Sigmoid colon (tissue), 7 donors: ENCODE measurements around the gene IGFBP2. TPM values are rescaled to one million over a fixed set of nuclear protein-coding genes. Genes with fewer than 3 reads are reported as not detected.

ENCODE experiments used
- DNase-seq: peaks from one replicate; pipeline ENCODE4 v3.0.0-alpha.2; 2019
- H3K27ac ChIP-seq, 4 donors: fragments of 200-600 bp; sonication (generic); one replicate each; pipeline ENCODE4 v1.5.1; 2016 to 2019; ENCODE audit warnings: mild to moderate bottlenecking in 1 of 4
- H3K27me3 ChIP-seq, 3 donors: fragments of 200-600 bp; sonication (generic); one replicate each; pipeline ENCODE4 v1.5.1; 2019; ENCODE audit warnings: mild to moderate bottlenecking in 1 of 3
- H3K36me3 ChIP-seq, 4 donors: fragments of 200-600 bp; sonication (generic); one replicate each; pipeline ENCODE4 v1.5.1; 2016 to 2019
- H3K4me1 ChIP-seq, 4 donors: fragments of 200-600 bp; sonication (generic); one replicate each; pipeline ENCODE4 v1.5.1; 2017 to 2019
- H3K4me3 ChIP-seq, 4 donors: fragments of 200-600 bp; sonication (generic); one replicate each; pipeline ENCODE4 v1.5.1; 2017 to 2019; ENCODE audit warnings: mild to moderate bottlenecking in 2 of 4, moderate library complexity in 1 of 4
- H3K9me3 ChIP-seq, 4 donors: fragments of 200-600 bp in 3 of 4; sonication (generic) in 3 of 4; one replicate each; pipeline versions ENCODE4 v1.5.1 to v1.6.1; 2013 to 2019
- EP300 ChIP-seq, 4 donors: sonication (generic); formaldehyde crosslinking; IDR thresholded peaks; one replicate each; pipeline ENCODE4 v1.6.1; 2017; ENCODE audit warnings: antibody characterized with exemption in 4 of 4
- POLR2A ChIP-seq, 2 donors: fragments of 450-650 bp; IDR thresholded peaks; one replicate each; pipeline ENCODE4 v1.6.1; 2016; ENCODE audit warnings: antibody characterized with exemption in 2 of 2, mild to moderate bottlenecking in 2 of 2, moderate library complexity in 2 of 2
- POLR2AphosphoS5 ChIP-seq, 4 donors: sonication (generic); formaldehyde crosslinking; IDR thresholded peaks; one replicate each; pipeline ENCODE4 v1.6.1; 2017; ENCODE audit warnings: antibody characterized with exemption in 4 of 4
- WGBS, 2 donors: extraction: QIAGEN DNeasy Blood & Tissue Kit; methylation state at CpG; one replicate each; pipeline ENCODE4 v1.1.7; 2013; 5-methylcytosine and 5-hydroxymethylcytosine counted together
- intact Hi-C: fragments of 100-400 bp; cut with DNase I; formaldehyde crosslinking; loops from one replicate; pipeline ENCODE4 v1.15.1; 2023
- polyA plus RNA-seq, 3 donors: library from polyadenylated mRNA; stranded (reverse); fragments of 200-250 nt; gene quantifications; one replicate each; pipeline ENCODE4 v1.2.3, GENCODE V29; 2013
- total RNA-seq, 4 donors: library from RNA; depleted of rRNA; stranded (reverse); fragments of >200 nt; gene quantifications; one replicate each; pipeline ENCODE4 v1.1.0, GENCODE V29; 2016
- TF ChIP-seq, protein P1 (sequence below), 4 experiments: fragments of 450-650 bp in 3 of 4; fragments of 200-600 bp in 1 of 4; IDR thresholded peaks; one replicate each; pipeline ENCODE4 v1.5.1; 2016 to 2019; ENCODE audit warnings: antibody characterized with exemption in 4 of 4, mild to moderate bottlenecking in 3 of 4, moderate library complexity in 2 of 4
- donor health status: healthy with polysubstance abuse.
- donor health status: Bipolar disorder and iron deficiency.
- donor health status: healthy.

Gene IGFBP2
- total RNA-seq (10 to 100 TPM in 3 of 4 donors, 1 to 10 TPM in 1; 6.3 to 45.7 (median 21.9) TPM), polyA plus RNA-seq (10 to 100 TPM; 30.8 to 33.5 (median 33.0) TPM)

GRCh38 chr2:216632952-216633615, at the start of gene IGFBP2:
IGFBP2 (plus strand) TSS chr2:216633420; CDS start chr2:216633524, 104 bp downstream.
- WGBS, 2 donors = 1% methylated on average over 70 of the region's 70 CpGs

DNA sequence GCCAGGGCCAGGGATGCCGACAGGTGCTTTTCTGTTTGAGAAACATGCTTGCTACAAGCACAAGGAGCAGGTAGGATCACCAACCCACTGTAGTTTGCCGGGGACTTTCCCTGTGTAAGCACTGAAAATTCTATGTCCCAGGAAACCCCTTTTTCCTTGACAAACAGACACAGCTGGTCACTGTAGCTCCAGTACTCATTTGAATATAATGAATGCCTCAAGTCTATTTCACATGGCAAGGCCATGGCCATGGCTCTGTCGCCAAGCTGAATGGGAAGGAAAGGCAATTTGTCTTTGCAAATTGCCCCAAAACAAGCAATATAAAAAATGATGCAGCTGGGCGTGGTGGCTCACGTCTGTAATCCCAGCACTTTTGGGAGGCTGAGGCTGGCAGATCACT, 49.6 kb upstream of the IGFBP2 start:
- Histone ChIP-seq H3K4me3 (no peak overlapping the region), H3K36me3 (no peaks in the 10 kb centered on the region), H3K4me1 (no peaks in the 10 kb centered on the region), H3K9me3 (no peaks in the 10 kb centered on the region), H3K27ac (peak overlapping the region in 1 of 4 donors; percentile 58), H3K27me3 (no peaks in the 10 kb centered on the region)
- TF ChIP-seq, protein P1, sequence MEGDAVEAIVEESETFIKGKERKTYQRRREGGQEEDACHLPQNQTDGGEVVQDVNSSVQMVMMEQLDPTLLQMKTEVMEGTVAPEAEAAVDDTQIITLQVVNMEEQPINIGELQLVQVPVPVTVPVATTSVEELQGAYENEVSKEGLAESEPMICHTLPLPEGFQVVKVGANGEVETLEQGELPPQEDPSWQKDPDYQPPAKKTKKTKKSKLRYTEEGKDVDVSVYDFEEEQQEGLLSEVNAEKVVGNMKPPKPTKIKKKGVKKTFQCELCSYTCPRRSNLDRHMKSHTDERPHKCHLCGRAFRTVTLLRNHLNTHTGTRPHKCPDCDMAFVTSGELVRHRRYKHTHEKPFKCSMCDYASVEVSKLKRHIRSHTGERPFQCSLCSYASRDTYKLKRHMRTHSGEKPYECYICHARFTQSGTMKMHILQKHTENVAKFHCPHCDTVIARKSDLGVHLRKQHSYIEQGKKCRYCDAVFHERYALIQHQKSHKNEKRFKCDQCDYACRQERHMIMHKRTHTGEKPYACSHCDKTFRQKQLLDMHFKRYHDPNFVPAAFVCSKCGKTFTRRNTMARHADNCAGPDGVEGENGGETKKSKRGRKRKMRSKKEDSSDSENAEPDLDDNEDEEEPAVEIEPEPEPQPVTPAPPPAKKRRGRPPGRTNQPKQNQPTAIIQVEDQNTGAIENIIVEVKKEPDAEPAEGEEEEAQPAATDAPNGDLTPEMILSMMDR (IDR thresholded peaks at IDR 0.05) = no peak
- TF ChIP-seq POLR2AphosphoS5 (IDR thresholded peaks at IDR 0.05) = no peak
- no peak for TF ChIP-seq POLR2A (IDR thresholded peaks at IDR 0.05)
- no peak for TF ChIP-seq EP300 (IDR thresholded peaks at IDR 0.05)
- no peak for DNase-seq
- intact Hi-C loops = no loop called here
- 54 to 76% methylated on average over 5 of the region's 5 CpGs for WGBS, 2 donors

More at GRCh38 chr2:216632952-216633615, at the start of gene IGFBP2:
- DNase-seq = no peak
- H3K36me3 ChIP-seq = no peaks in the 10 kb centered on the region
- TF ChIP-seq EP300 (IDR thresholded peaks at IDR 0.05) (no peak), POLR2AphosphoS5 (IDR thresholded peaks at IDR 0.05) (no peak), POLR2A (IDR thresholded peaks at IDR 0.05) (no peak)
- TF ChIP-seq, protein P1 (IDR thresholded peaks at IDR 0.05) = no peak
- H3K4me1 ChIP-seq = peaks cover 0 to 38% (median 24%) of the 10 kb centered on the region in 4 donors
- peak within 1 kb of the TSS in 2 of 4 donors; percentile 31 to 89 for H3K27ac ChIP-seq
- H3K27me3 ChIP-seq = peaks cover 12 to 57% (median 34%) of the 10 kb centered on the region in 3 donors
- no peaks in the 10 kb centered on the region for H3K9me3 ChIP-seq
- H3K4me3 ChIP-seq = peak within 1 kb of the TSS; percentile 15 to 52 (median 50)
- intact Hi-C loops = no loop called here

- no peak overlapping the region for H3K27ac ChIP-seq
- no peak overlapping the region for H3K4me3 ChIP-seq
- no peak for TF ChIP-seq POLR2A (IDR thresholded peaks at IDR 0.05)
- TF ChIP-seq POLR2AphosphoS5 (IDR thresholded peaks at IDR 0.05) = no peak
- TF ChIP-seq EP300 (IDR thresholded peaks at IDR 0.05) = no peak
- TF ChIP-seq, protein P1 (IDR thresholded peaks at IDR 0.05) = no peak
- 86 to 88% methylated on average over 8 of the region's 8 CpGs for WGBS, 2 donors
- H3K36me3 ChIP-seq = no peaks in the 10 kb centered on the region
- H3K4me1 ChIP-seq = no peaks in the 10 kb centered on the region
- intact Hi-C loops = no loop called here
- H3K27me3 ChIP-seq = no peaks in the 10 kb centered on the region
- H3K9me3 ChIP-seq = no peaks in the 10 kb centered on the region
- DNase-seq = no peak
Measured at GRCh38 chr2:216584112-216584511, 49.1 kb upstream of the IGFBP2 start.

GRCh38 chr2:216585441-216585840, 47.8 kb upstream of the IGFBP2 start:
- Histone ChIP-seq H3K4me1 (peaks cover 0 to 11% (median 8%) of the 10 kb centered on the region in 4 donors), H3K4me3 (no peak overlapping the region), H3K27ac (no peak overlapping the region), H3K27me3 (no peaks in the 10 kb centered on the region), H3K36me3 (no peaks in the 10 kb centered on the region), H3K9me3 (no peaks in the 10 kb centered on the region)
- TF ChIP-seq POLR2A (IDR thresholded peaks at IDR 0.05) (no peak), EP300 (IDR thresholded peaks at IDR 0.05) (no peak), POLR2AphosphoS5 (IDR thresholded peaks at IDR 0.05) (no peak)
- TF ChIP-seq, protein P1 (IDR thresholded peaks at IDR 0.05) = no peak
- DNase-seq = no peak
- intact Hi-C loops = no loop called here
- 96 to 99% methylated on average over 1 of the region's 1 CpG for WGBS, 2 donors
